HG03108 (cell line): ENCODE measurements around the gene RAB8B.

ENCODE experiments used
- ATAC-seq: cut with Tn5 transposase; IDR thresholded peaks from one replicate; pipeline ENCODE4 v1.9.1; 2021; ENCODE audit warnings: moderate library complexity; ENCODE audit not compliant: unreplicated experiment

Gene RAB8B

GRCh38 chr15:63305260-63305659, 115.9 kb downstream of the RAB8B start:
- ATAC-seq = no peak

- no peak for ATAC-seq
These were observed 117.2 kb downstream of the RAB8B start for GRCh38 chr15:63306492-63307073.

- no peak for ATAC-seq
These were observed 119.1 kb downstream of the RAB8B start for GRCh38 chr15:63308491-63308890.

- ATAC-seq = no peak
These were observed 119.5 kb downstream of the RAB8B start for GRCh38 chr15:63308947-63309346.

DNA sequence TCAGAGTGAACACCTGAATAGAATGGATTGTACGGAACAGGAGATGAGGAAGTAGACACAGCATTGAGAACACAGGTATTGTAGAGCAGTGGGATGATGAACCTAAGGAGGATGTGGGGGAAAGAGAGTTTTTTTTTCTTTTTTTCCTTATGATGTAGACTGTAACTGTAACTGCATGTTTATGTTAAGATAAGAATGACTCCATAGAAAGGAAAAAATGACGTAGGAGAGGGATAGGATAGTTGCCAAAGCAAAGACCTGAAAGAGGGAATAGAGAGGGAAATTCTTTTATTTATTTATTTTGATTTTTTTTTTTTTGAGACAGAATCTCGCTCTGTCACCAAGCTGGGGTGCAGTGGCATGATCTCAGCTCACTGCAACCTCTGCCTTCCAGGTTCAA, 121.2 kb downstream of the RAB8B start:
- ATAC-seq = no peak

- ATAC-seq = no peak
These were observed 122.9 kb downstream of the RAB8B start for GRCh38 chr15:63312286-63312685.

DNA sequence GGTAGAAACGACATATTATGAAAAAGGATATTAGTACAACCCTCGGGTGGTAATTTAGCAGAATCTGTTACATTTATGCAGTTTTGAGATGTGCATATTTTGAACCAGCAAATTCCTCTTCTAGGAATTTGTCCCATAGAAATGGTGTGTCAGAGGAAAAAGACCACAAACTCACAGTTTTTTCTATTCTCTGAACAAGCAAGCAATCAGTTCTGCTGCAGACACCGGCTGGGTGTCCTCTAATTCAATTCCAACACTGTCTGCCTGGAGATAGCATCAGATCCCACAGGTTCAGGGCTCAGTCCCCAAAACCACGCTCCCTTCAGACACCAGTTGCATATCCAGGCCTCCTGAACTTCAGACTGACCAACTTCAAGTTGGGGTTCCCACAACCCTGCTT, 124.4 kb downstream of the RAB8B start:
- no peak for ATAC-seq

DNA sequence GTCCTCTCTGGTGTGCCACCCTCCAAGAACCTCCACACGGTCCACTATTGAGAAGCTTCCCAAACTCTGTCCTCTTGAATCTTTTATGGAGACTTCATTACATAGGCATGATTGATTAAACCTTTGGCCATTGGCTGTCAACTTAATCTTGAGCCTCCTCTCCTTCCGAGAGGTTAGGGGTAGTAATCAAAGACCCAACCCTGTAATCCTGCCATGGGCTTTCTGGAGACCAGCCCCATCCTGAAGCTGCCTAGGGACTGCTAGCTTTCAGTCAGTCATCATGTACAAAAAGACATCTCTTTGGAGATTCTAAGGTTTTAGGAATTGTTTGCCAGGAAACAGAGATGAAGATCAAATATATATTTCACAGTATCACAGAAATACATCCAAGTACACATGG, 125.0 kb downstream of the RAB8B start:
- no peak for ATAC-seq
